PC-9 (cell line): ENCODE results near the gene NCBP2. TPM values are rescaled to one million over a fixed set of nuclear protein-coding genes. Genes with fewer than 3 reads are reported as not detected.

ENCODE experiments used
- BruUV-seq: library from RNA; stranded (reverse); fragments of 400-500 nt; replicated peaks from 2 replicates; lab custom pipeline; 2021; lab: Mats Ljungman, UMichigan
- CTCF ChIA-PET: fragments of 300-600 bp; sonication (Branson Sonifier 250); formaldehyde crosslinking; loops from one replicate; lab custom pipeline; 2022; ENCODE audit warnings: antibody characterized with exemption; lab: Charles Lee
- POLR2A ChIA-PET: fragments of 300-600 bp; sonication (Branson Sonifier 250); formaldehyde crosslinking; loops from one replicate; lab custom pipeline; 2022; ENCODE audit warnings: antibody characterized with exemption; ENCODE audit not compliant: unreplicated experiment; lab: Charles Lee
- DNase-seq, 2 experiments: peaks; one replicate each; pipeline versions ENCODE4 v3.0.0 to v3.0.0-alpha.2; 2015 to 2022; ENCODE audit warnings: mixed read lengths in 1 of 2
- H2AFZ ChIP-seq: fragments of 200-600 bp; sonication (generic); 2 replicates; pipeline ENCODE4 v1.8.1; 2017; ENCODE audit warnings: antibody characterized with exemption
- H3F3A ChIP-seq: fragments of 200-600 bp; sonication (generic); 2 replicates; pipeline ENCODE4 v1.8.1; 2017; ENCODE audit warnings: antibody characterized with exemption, mild to moderate bottlenecking, low read depth; ENCODE audit not compliant: insufficient read depth
- H3K27ac ChIP-seq: fragments of 200-600 bp; sonication (generic); 2 replicates; pipeline ENCODE4 v1.6.1; 2016; ENCODE audit warnings: mixed run types
- H3K27me3 ChIP-seq: fragments of 200-600 bp; sonication (generic); 2 replicates; pipeline ENCODE4 v1.6.1; 2016; ENCODE audit warnings: low read depth, mixed run types; ENCODE audit not compliant: insufficient read depth
- H3K36me3 ChIP-seq: fragments of 200-600 bp; sonication (generic); 2 replicates; pipeline ENCODE4 v1.6.1; 2016; ENCODE audit warnings: low read depth, mixed run types
- H3K4me1 ChIP-seq: fragments of 200-600 bp; sonication (generic); replicated peaks from 2 replicates; pipeline ENCODE4 v1.6.1; 2016; ENCODE audit warnings: mixed run types; ENCODE audit not compliant: insufficient read depth
- H3K4me2 ChIP-seq: fragments of 200-600 bp; sonication (generic); 2 replicates; pipeline ENCODE4 v1.6.1; 2017; ENCODE audit warnings: mixed run types
- H3K4me3 ChIP-seq: fragments of 200-600 bp; sonication (generic); 2 replicates; pipeline ENCODE4 v1.6.1; 2016; ENCODE audit warnings: mixed run types
- H3K79me2 ChIP-seq: fragments of 200-600 bp; sonication (generic); 2 replicates; pipeline ENCODE4 v1.6.1; 2017; ENCODE audit warnings: low read depth, mixed run types
- H3K9me2 ChIP-seq: fragments of 200-600 bp; sonication (generic); 2 replicates; pipeline ENCODE4 v1.8.1; 2017; ENCODE audit warnings: mild to moderate bottlenecking; ENCODE audit not compliant: insufficient read depth
- H3K9me3 ChIP-seq: fragments of 200-600 bp; sonication (generic); 2 replicates; pipeline ENCODE4 v1.8.1; 2016; ENCODE audit warnings: low read depth; ENCODE audit not compliant: insufficient read depth
- H4K20me1 ChIP-seq: fragments of 200-600 bp; sonication (generic); 2 replicates; pipeline ENCODE4 v1.8.1; 2017; ENCODE audit not compliant: insufficient read depth
- EZH2 ChIP-seq: fragments of 200-600 bp; sonication (generic); IDR thresholded peaks from 2 replicates; pipeline ENCODE4 v1.8.0; 2017; ENCODE audit warnings: antibody characterized with exemption, low read depth
- intact Hi-C: fragments of 100-400 bp; cut with micrococcal nuclease; formaldehyde crosslinking; loops from one replicate; pipeline ENCODE4 v1.10.0; 2022; ENCODE audit not compliant: unreplicated experiment
- total RNA-seq: library from RNA; stranded (reverse); gene quantifications from 2 replicates; pipeline ENCODE4 v1.2.3, GENCODE V29; 2021
- TF ChIP-seq, protein P1 (sequence below): fragments of 200-600 bp; sonication (generic); conservative IDR thresholded peaks from 2 replicates; pipeline ENCODE4 v1.6.1; 2017; ENCODE audit warnings: mixed run types, antibody characterized with exemption, mild to moderate bottlenecking, moderate library complexity

The NCBP2 gene
- total RNA-seq, 1 experiment from 2014 or later: 91.8 TPM

DNA sequence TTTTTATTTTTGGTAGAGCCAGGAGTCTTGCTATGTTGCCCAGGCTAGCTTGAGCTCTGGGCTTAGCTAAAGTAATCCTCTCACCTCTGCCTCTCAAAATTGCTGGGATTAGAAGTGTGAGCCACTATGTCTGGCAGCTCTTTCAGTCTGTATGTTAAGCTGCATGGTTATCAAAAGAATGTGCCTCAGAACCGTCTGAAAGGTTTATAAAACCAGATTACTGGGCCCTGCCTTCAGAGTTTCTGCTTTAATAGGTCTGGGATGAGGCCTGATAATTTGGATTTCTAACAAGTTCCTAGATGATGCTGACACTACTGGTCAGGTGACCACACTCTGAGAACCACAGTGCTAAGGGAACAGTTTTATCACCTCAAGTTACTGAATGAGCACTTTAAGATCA, 40.0 kb downstream of the NCBP2 start:
- no peaks in the 10 kb centered on the region for H3K9me3 ChIP-seq
- H2AFZ ChIP-seq: no peak overlapping the region
- ChIA-PET POLR2A (no interaction called here), CTCF (no interaction called here)
- BruUV-seq: no TSS peak
- H3K27ac ChIP-seq: no peak overlapping the region
- no peak overlapping the region for H3K4me2 ChIP-seq
- H3K4me1 ChIP-seq: no peaks in the 10 kb centered on the region
- H3K4me3 ChIP-seq: no peak overlapping the region
- no peaks in the 10 kb centered on the region for H4K20me1 ChIP-seq
- H3F3A ChIP-seq: no peaks in the 10 kb centered on the region
- 0 out of 2 replicates have a peak, but pooled peaks cover 3% of the 10 kb centered on the region for H3K79me2 ChIP-seq
- peaks cover 25% of the 10 kb centered on the region for H3K36me3 ChIP-seq
- intact Hi-C loops: no loop called here
- no peaks in the 10 kb centered on the region for H3K9me2 ChIP-seq
- no peak for DNase-seq
- no peak for TF ChIP-seq EZH2
- TF ChIP-seq, protein P1, sequence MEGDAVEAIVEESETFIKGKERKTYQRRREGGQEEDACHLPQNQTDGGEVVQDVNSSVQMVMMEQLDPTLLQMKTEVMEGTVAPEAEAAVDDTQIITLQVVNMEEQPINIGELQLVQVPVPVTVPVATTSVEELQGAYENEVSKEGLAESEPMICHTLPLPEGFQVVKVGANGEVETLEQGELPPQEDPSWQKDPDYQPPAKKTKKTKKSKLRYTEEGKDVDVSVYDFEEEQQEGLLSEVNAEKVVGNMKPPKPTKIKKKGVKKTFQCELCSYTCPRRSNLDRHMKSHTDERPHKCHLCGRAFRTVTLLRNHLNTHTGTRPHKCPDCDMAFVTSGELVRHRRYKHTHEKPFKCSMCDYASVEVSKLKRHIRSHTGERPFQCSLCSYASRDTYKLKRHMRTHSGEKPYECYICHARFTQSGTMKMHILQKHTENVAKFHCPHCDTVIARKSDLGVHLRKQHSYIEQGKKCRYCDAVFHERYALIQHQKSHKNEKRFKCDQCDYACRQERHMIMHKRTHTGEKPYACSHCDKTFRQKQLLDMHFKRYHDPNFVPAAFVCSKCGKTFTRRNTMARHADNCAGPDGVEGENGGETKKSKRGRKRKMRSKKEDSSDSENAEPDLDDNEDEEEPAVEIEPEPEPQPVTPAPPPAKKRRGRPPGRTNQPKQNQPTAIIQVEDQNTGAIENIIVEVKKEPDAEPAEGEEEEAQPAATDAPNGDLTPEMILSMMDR: no peak
- no peaks in the 10 kb centered on the region for H3K27me3 ChIP-seq

DNA sequence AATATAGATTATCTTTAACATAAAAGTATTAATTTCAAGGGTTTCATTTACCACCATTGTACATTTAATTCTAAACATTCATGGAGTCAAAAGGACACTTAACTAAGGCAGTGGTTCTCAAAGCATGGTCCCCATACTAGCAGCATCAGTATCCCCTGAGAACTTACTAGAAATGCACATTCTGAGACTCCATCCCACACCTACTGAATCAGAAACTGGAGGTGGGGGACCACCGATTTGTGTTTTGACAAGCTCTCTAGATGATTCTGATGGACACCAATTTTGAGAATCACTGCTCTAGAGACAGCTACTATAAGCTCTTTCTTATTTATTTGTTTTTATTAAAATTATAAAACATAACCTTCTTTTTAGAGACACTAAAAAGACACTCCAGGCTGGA, 40.6 kb downstream of the NCBP2 start:
- no peak overlapping the region for H3K27ac ChIP-seq
- no peaks in the 10 kb centered on the region for H3K27me3 ChIP-seq
- peaks cover 4% of the 10 kb centered on the region; the same call in 1 of the 2 replicates for H4K20me1 ChIP-seq
- H3K4me2 ChIP-seq: no peak overlapping the region
- no peaks in the 10 kb centered on the region for H3K4me1 ChIP-seq
- H3F3A ChIP-seq: no peaks in the 10 kb centered on the region
- H3K9me3 ChIP-seq: no peaks in the 10 kb centered on the region
- ChIA-PET CTCF (no interaction called here), POLR2A (no interaction called here)
- peaks cover 8% of the 10 kb centered on the region for H3K79me2 ChIP-seq
- peaks cover 25% of the 10 kb centered on the region for H3K36me3 ChIP-seq
- intact Hi-C loops: no loop called here
- no peaks in the 10 kb centered on the region for H3K9me2 ChIP-seq
- H3K4me3 ChIP-seq: no peak overlapping the region
- DNase-seq: no peak
- TF ChIP-seq EZH2: no peak
- TF ChIP-seq, protein P1: no peak
- BruUV-seq: no TSS peak
- no peak overlapping the region for H2AFZ ChIP-seq

DNA sequence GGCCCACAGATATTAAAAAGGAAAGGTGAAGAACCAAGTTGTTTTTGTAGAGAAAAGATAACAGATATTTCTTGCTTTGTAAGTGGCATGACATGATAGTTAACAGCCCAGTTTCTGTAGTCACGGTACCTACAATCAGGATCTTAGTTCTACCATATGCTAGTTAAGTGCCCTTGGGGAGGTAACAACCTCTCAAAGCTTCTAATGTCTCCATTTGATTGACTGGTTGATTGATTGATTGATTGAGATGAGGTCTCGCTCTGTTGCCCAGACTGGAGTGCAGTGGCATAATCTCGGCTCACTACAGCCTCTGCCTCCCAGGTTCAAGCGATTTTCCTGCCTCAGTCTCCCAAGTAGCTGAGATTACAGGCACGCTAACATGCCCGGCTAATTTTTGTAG, 46.1 kb downstream of the NCBP2 start:
- peaks cover 54% of the 10 kb centered on the region for H3K79me2 ChIP-seq

More for the DNA sequence above, 46.1 kb downstream of the NCBP2 start:
- peaks cover 29% of the 10 kb centered on the region for H3K36me3 ChIP-seq
- no TSS peak for BruUV-seq
- H3K9me3 ChIP-seq: no peaks in the 10 kb centered on the region
- CTCF ChIA-PET: no interaction called here
- H3K4me3 ChIP-seq: no peak overlapping the region
- H3K9me2 ChIP-seq: no peaks in the 10 kb centered on the region
- H3F3A ChIP-seq: peaks cover 10% of the 10 kb centered on the region; the same call in 1 of the 2 replicates
- no peak overlapping the region for H3K27ac ChIP-seq
- POLR2A ChIA-PET: no interaction called here
- intact Hi-C loops: no loop called here
- no peak overlapping the region for H2AFZ ChIP-seq
- peaks cover 50% of the 10 kb centered on the region for H4K20me1 ChIP-seq
- no peak for TF ChIP-seq EZH2
- TF ChIP-seq, protein P1: no peak
- H3K4me1 ChIP-seq: no peaks in the 10 kb centered on the region
- no peak for DNase-seq
- no peaks in the 10 kb centered on the region for H3K27me3 ChIP-seq
- no peak overlapping the region for H3K4me2 ChIP-seq
